Activated T-cell treated with anti-CD3 and anti-CD28 coated beads, Interleukin-2, amount 50 U/mL, for 48 hours (primary cell): ENCODE data around the gene CLEC2B.

Source experiments
- DNase-seq, 2 experiments: peaks; one replicate each; pipeline ENCODE4 v3.0.0-alpha.2; 2020

CLEC2B gene

DNA sequence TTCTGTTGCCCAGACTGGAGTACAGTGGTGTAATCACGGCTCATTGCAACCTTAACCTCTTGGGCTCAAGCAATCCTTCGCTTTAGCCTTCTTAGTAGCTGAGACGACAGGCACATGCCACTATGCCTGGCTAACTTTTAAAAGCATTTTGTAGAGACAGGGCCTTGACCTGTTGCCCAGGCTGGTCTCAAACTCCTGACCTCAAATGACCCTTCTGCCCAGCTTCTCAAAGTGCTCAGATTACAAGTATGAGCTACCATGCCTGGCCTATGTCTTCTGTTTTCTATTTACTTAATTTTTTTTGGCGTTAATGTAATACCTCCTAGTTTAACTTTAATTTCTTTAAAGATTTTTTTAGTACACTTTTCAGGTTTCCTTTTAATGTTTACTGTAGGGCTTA, 62.4 kb downstream of the CLEC2B start:
- DNase-seq: no peak

DNA sequence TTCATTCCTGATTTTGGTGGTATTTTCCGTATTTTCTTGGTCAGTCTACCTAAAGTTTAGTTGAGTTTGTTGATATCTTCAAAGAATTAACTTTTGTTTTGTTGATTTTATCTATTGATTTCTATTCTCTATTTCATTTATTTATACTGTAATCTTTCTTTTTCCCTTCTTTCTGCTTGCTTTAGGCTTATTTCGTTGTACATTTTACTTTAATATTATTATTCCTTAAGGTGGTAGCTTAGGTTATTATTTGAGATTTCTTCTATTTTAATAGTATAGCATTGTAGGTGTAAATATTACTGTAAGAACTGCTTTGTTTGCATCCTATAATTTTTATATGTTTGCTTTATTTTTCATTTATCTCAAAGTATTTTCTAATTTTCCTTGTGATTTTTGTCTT, 63.3 kb downstream of the CLEC2B start:
- DNase-seq: no peak
